Measurements from ENCODE around the gene WBP4. TPM values are rescaled to one million over a fixed set of nuclear protein-coding genes. Genes with fewer than 3 reads are reported as not detected.

WBP4 gene
- total RNA-seq, 1 experiment from 2014 or later: 16.0 TPM

- no peak for TF ChIP-seq CTCF (IDR thresholded peaks at IDR 0.05; ENCODE audit: unreplicated experiment)
- CTCF ChIA-PET: interaction anchor here (0.6 to 1.0 kb wide), 6 partner anchors 10 to 920 kb away, joined by 3 to 4 read pairs (median 4); no protein-coding TSS in a partner anchor
- Mint-ChIP-seq H3K4me1 (ENCODE audit: insufficient read depth, unreplicated experiment) (peaks cover 38% of the 10 kb centered on the region), H3K9me3 (ENCODE audit: unreplicated experiment) (no peaks in the 10 kb centered on the region), H3K4me3 (ENCODE audit: unreplicated experiment) (no peak overlapping the region), H3K36me3 (ENCODE audit: insufficient read depth, unreplicated experiment) (peaks cover 28% of the 10 kb centered on the region), H3K27me3 (ENCODE audit: insufficient read depth, unreplicated experiment) (no peaks in the 10 kb centered on the region), H3K27ac (ENCODE audit: low read depth, unreplicated experiment) (no peak overlapping the region)
- intact Hi-C loops (cut with micrococcal nuclease): loop anchor here (5.0 kb wide), 1 partner anchor 270 kb away; the partner anchor contains the start of gene SLC25A15
- no TSS peak for BruUV-seq (replicated peaks)
- POLR2A ChIA-PET: interaction anchor here (1.4 to 9.0 kb wide), 2 partner anchors 41 to 49 kb away, joined by 3 to 283 read pairs; partner anchors contain the start of gene ELF1
- DNase-seq (ENCODE audit: unreplicated experiment): no peak
Measured at GRCh38 chr13:41056826-41057711, 4.2 kb upstream of the WBP4 start.

GRCh38 chr13:41058295-41059070, 2.8 kb upstream of the WBP4 start:
- POLR2A ChIA-PET: interaction anchor here (1.2 to 9.0 kb wide), 11 partner anchors 13 to 394 kb away, joined by 3 to 283 read pairs (median 9); partner anchors contain the start of gene ELF1
- peaks cover 38% of the 10 kb centered on the region for H3K4me1 Mint-ChIP-seq (ENCODE audit: insufficient read depth, unreplicated experiment)
- intact Hi-C loops (cut with micrococcal nuclease): loop anchor here (5.0 kb wide), 1 partner anchor 271 kb away; the partner anchor contains the start of gene SLC25A15
- BruUV-seq (replicated peaks): no TSS peak
- no peaks in the 10 kb centered on the region for H3K27me3 Mint-ChIP-seq (ENCODE audit: insufficient read depth, unreplicated experiment)
- H3K27ac Mint-ChIP-seq (ENCODE audit: low read depth, unreplicated experiment): peak overlapping the region; percentile 99
- H3K4me3 Mint-ChIP-seq (ENCODE audit: unreplicated experiment): peak overlapping the region; percentile 99
- CTCF ChIA-PET: interaction anchor here (0.6 kb wide), 2 partner anchors 274 to 313 kb away, joined by 3 read pairs; no protein-coding TSS in a partner anchor
- no peak for DNase-seq (ENCODE audit: unreplicated experiment)
- peaks cover 28% of the 10 kb centered on the region for H3K36me3 Mint-ChIP-seq (ENCODE audit: insufficient read depth, unreplicated experiment)
- H3K9me3 Mint-ChIP-seq (ENCODE audit: unreplicated experiment): no peaks in the 10 kb centered on the region
- TF ChIP-seq CTCF (IDR thresholded peaks at IDR 0.05; ENCODE audit: unreplicated experiment): no peak

GRCh38 chr13:41059456-41060081, 1.7 kb upstream of the WBP4 start:
- BruUV-seq (replicated peaks): no TSS peak
- Mint-ChIP-seq H3K4me3 (ENCODE audit: unreplicated experiment) (peak overlapping the region; percentile 99), H3K4me1 (ENCODE audit: insufficient read depth, unreplicated experiment) (peaks cover 33% of the 10 kb centered on the region), H3K36me3 (ENCODE audit: insufficient read depth, unreplicated experiment) (peaks cover 28% of the 10 kb centered on the region), H3K27me3 (ENCODE audit: insufficient read depth, unreplicated experiment) (no peaks in the 10 kb centered on the region), H3K9me3 (ENCODE audit: unreplicated experiment) (no peaks in the 10 kb centered on the region), H3K27ac (ENCODE audit: low read depth, unreplicated experiment) (peak overlapping the region; percentile 99)
- DNase-seq (ENCODE audit: unreplicated experiment): peak; percentile 24
- CTCF ChIA-PET: interaction anchor here (0.6 to 1.2 kb wide), 6 partner anchors 21 to 282 kb away, joined by 3 to 5 read pairs (median 4); partner anchors contain the start of gene ELF1
- intact Hi-C loops (cut with micrococcal nuclease): loop anchor here (2.0 to 10.0 kb wide), 5 partner anchors 41 to 272 kb away; partner anchors contain the start of genes ELF1, KBTBD6, NAA16 and SLC25A15
- no peak for TF ChIP-seq CTCF (IDR thresholded peaks at IDR 0.05; ENCODE audit: unreplicated experiment)
- POLR2A ChIA-PET: interaction anchor here (0.6 to 9.0 kb wide), 31 partner anchors 10 to 845 kb away, joined by 3 to 283 read pairs (median 5); partner anchors contain the start of genes ELF1, KBTBD6 and MTRF1

Data from MCF 10A (cell line).